MM.1S (cell line): ENCODE results near the gene FLAD1.
A peak's percentile ranks its signal among the peaks of the same experiment; 100 is the strongest.

Experiments used
- DNase-seq: peaks from one replicate; pipeline ENCODE4 v3.0.0-alpha.2; 2015
- H2AFZ ChIP-seq: fragments of 300-600 bp; sonication (generic); 2 replicates; pipeline ENCODE4 v1.6.0; 2016; ENCODE audit warnings: antibody characterized with exemption, low read length
- H3F3A ChIP-seq: fragments of 300-600 bp; sonication (generic); 2 replicates; pipeline ENCODE4 v1.6.1; 2016; ENCODE audit warnings: mild to moderate bottlenecking, antibody characterized with exemption, low read length, moderate library complexity, mixed read lengths; ENCODE audit not compliant: insufficient read depth
- H3K27ac ChIP-seq: fragments of 300-600 bp; sonication (generic); 2 replicates; pipeline ENCODE4 v1.5.1; 2016; ENCODE audit warnings: mild to moderate bottlenecking, low read length
- H3K27me3 ChIP-seq: fragments of 300-600 bp; sonication (generic); replicated peaks from 2 replicates; pipeline ENCODE4 v1.6.0; 2016; ENCODE audit warnings: low read length; ENCODE audit not compliant: insufficient read depth
- H3K36me3 ChIP-seq: fragments of 300-600 bp; sonication (generic); replicated peaks from 2 replicates; pipeline ENCODE4 v1.6.1; 2016; ENCODE audit warnings: mild to moderate bottlenecking, low read length, mixed read lengths; ENCODE audit not compliant: insufficient read depth
- H3K4me1 ChIP-seq: fragments of 300-600 bp; sonication (generic); 2 replicates; pipeline ENCODE4 v1.6.1; 2016; ENCODE audit warnings: low read length, mixed read lengths
- H3K4me2 ChIP-seq: fragments of 300-600 bp; sonication (generic); 2 replicates; pipeline ENCODE4 v1.6.0; 2016; ENCODE audit warnings: low read depth, low read length
- H3K4me3 ChIP-seq: fragments of 300-600 bp; sonication (generic); 2 replicates; pipeline ENCODE4 v1.5.1; 2016; ENCODE audit warnings: low read length, mixed read lengths
- H3K79me2 ChIP-seq: fragments of 300-600 bp; sonication (generic); 2 replicates; pipeline ENCODE4 v1.6.1; 2016; ENCODE audit warnings: mixed run types, low read length, mixed read lengths
- H3K9ac ChIP-seq: fragments of 300-600 bp; sonication (generic); 2 replicates; pipeline ENCODE4 v1.6.1; 2016; ENCODE audit warnings: low read length, mixed read lengths
- H3K9me2 ChIP-seq: fragments of 300-600 bp; sonication (generic); replicated peaks from 2 replicates; pipeline ENCODE4 v1.6.1; 2016; ENCODE audit warnings: mild to moderate bottlenecking, low read length, mixed read lengths; ENCODE audit not compliant: insufficient read depth
- H3K9me3 ChIP-seq: fragments of 300-600 bp; sonication (generic); replicated peaks from 2 replicates; pipeline ENCODE4 v1.6.1; 2016; ENCODE audit warnings: mild to moderate bottlenecking, low read length, mixed read lengths; ENCODE audit not compliant: insufficient read depth
- H4K20me1 ChIP-seq: fragments of 300-600 bp; sonication (generic); 2 replicates; pipeline ENCODE4 v1.6.1; 2016; ENCODE audit warnings: mild to moderate bottlenecking, low read length, moderate library complexity, mixed read lengths; ENCODE audit not compliant: insufficient read depth
- CTCF ChIP-seq: fragments of 300-600 bp; sonication (generic); IDR thresholded peaks from 2 replicates; pipeline ENCODE4 v1.5.1; 2016; ENCODE audit warnings: antibody characterized with exemption, low read length, mixed read lengths
- EZH2 ChIP-seq: fragments of 300-600 bp; sonication (generic); optimal IDR thresholded peaks from 2 replicates; pipeline ENCODE3; 2017; ENCODE audit warnings: low read depth, mild to moderate bottlenecking, antibody characterized with exemption, low read length, mixed read lengths
- EZH2phosphoT487 ChIP-seq: fragments of 300-600 bp; sonication (generic); IDR thresholded peaks from 2 replicates; pipeline ENCODE4 v1.6.1; 2018; ENCODE audit warnings: antibody characterized with exemption, low read length

The FLAD1 gene

GRCh38 chr1:155012776-155013602 lies 29.8 kb downstream of the FLAD1 start:
- H3K4me2 ChIP-seq: no peak overlapping the region
- peaks cover 28% of the 10 kb centered on the region for H3K4me1 ChIP-seq
- no peak overlapping the region for H3K27ac ChIP-seq
- no peak overlapping the region for H3K4me3 ChIP-seq
- TF ChIP-seq EZH2phosphoT487 (no peak), CTCF (no peak), EZH2 (no peak)
- H3K9ac ChIP-seq: no peak overlapping the region
- no peak overlapping the region for H2AFZ ChIP-seq
- H3K79me2 ChIP-seq: peaks cover 44% of the 10 kb centered on the region
- H3K9me3 ChIP-seq: no peaks in the 10 kb centered on the region
- H4K20me1 ChIP-seq: no peaks in the 10 kb centered on the region
- H3K9me2 ChIP-seq: no peaks in the 10 kb centered on the region
- DNase-seq: no peak
- no peaks in the 10 kb centered on the region; the same call in 1 of the 2 replicates for H3K36me3 ChIP-seq
- no peaks in the 10 kb centered on the region for H3K27me3 ChIP-seq
- H3F3A ChIP-seq: peaks cover 34% of the 10 kb centered on the region

- Histone ChIP-seq H3K4me2 (no peak overlapping the region), H3K27me3 (no peaks in the 10 kb centered on the region), H4K20me1 (no peaks in the 10 kb centered on the region), H3K4me1 (peaks cover 30% of the 10 kb centered on the region), H3F3A (peaks cover 34% of the 10 kb centered on the region), H3K27ac (no peak overlapping the region), H3K79me2 (peaks cover 38% of the 10 kb centered on the region), H3K9me3 (no peaks in the 10 kb centered on the region), H2AFZ (no peak overlapping the region), H3K4me3 (no peak overlapping the region), H3K36me3 (no peaks in the 10 kb centered on the region; the same call in 1 of the 2 replicates), H3K9me2 (no peaks in the 10 kb centered on the region), H3K9ac (no peak overlapping the region)
- DNase-seq: no peak
- TF ChIP-seq EZH2 (no peak), EZH2phosphoT487 (no peak), CTCF (no peak)
Observed at GRCh38 chr1:155013632-155014031, 30.5 kb downstream of the FLAD1 start.

- Histone ChIP-seq H3K9ac (no peak overlapping the region), H3K9me2 (no peaks in the 10 kb centered on the region), H3K9me3 (no peaks in the 10 kb centered on the region), H3F3A (peaks cover 38% of the 10 kb centered on the region), H3K79me2 (peaks cover 27% of the 10 kb centered on the region), H3K27me3 (no peaks in the 10 kb centered on the region), H3K4me3 (no peak overlapping the region), H3K27ac (peak overlapping the region; percentile 74; the same call in 1 of the 2 replicates), H3K4me1 (peaks cover 30% of the 10 kb centered on the region), H4K20me1 (no peaks in the 10 kb centered on the region), H2AFZ (no peak overlapping the region), H3K4me2 (no peak overlapping the region), H3K36me3 (no peaks in the 10 kb centered on the region; the same call in 1 of the 2 replicates)
- TF ChIP-seq EZH2phosphoT487: no peak
- TF ChIP-seq CTCF: no peak
- TF ChIP-seq EZH2: no peak
- DNase-seq: no peak
Observed at GRCh38 chr1:155014709-155015508, 31.8 kb downstream of the FLAD1 start.
